ENCODE results near the gene GRID1.

GRID1 gene

GRCh38 chr10:85665681-85666080 is 700.9 kb downstream of the GRID1 start:
- DNase-seq = no peak

DNA sequence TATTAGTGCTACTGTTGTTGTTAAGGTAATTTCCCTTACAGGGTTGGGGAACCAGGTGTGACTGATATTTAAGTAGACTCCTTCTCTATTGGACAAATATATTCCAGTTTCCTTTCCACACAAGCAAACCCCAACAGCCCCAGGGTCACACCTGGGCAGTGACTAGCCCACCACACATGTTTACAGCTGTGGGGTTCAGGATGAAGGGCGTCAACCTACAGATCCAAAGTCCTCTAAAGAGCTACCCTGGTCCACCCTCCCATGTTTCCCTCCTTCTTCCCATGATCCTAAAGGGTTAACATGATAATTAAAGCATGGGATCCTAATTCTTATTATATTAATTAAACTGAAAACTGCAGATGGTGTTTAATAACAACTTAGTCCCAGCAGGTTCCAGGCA is 701.5 kb downstream of the GRID1 start:
- DNase-seq = no peak

DNA sequence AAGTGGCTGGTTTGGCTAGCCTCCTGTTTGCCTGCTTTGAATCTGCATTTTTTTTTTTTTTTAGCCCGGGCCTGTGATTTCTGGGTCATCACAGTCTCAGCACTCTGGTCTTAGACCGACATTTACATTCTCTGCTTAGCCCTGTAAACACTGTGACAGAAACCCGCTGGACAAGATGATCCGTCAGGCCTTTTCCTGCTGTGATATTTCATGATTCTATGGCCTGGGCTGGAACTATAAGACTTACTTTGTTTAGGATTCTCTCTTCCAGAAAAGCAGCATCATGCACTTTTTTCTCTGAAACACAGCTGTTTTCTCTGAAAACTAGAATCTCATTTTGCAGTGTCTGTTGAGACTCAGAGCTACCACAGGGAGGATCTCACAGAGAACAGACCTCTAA is 705.5 kb downstream of the GRID1 start:
- no peak for DNase-seq

- no peak for DNase-seq
These were observed 707.3 kb downstream of the GRID1 start for GRCh38 chr10:85659331-85659730.

DNA sequence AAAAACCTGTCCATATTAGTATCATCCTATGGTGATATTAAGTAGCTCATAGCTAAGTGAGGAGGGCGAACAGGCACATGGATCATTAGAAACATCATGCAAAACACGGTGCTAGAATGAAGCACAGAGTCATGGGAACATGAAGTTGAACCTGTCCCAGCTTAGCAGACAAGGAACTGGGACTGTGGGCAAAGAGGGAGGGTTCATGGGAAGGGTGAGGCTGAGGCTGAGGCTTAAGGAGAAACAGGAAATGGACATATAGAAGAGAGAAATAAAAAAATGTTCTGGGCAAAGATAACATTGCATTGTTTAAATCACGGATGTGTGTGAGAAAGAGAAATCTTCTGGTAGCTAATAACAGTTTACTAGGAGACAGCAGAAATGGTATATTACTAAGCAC is 708.1 kb downstream of the GRID1 start:
- no peak for DNase-seq

DNA sequence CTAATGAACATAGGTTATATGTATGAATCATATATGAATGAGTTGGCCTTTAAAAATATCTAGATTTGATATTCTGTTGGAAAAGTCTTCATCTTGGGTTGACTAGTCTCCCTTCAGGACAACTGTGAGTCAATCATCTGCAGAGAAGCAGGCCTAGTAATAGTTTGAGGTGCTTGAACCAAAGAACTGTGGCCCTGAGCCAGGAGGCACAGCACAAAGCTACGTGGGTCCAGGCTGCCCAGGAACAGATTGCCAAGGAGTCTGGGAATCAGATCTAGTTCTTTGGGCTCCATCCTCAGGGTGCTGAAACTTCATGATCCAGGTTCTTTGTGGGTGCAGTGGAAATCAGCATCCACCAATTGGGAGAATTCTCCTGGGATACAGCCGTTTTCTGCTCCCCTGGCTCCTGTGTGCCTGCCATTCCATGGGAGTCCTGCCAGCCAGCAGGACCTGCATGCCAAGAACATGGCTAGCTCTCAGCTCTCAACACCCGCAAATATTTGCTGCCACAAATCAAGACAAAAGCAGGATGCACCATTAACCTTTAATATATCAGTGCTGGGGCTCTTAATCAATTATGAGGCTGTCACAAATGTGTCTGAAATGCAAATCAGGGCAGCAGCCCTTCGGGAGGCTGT is 709.0 kb downstream of the GRID1 start:
- no peak for DNase-seq

GRCh38 chr10:85655411-85655810 is 711.2 kb downstream of the GRID1 start:
- no peak for DNase-seq

DNA sequence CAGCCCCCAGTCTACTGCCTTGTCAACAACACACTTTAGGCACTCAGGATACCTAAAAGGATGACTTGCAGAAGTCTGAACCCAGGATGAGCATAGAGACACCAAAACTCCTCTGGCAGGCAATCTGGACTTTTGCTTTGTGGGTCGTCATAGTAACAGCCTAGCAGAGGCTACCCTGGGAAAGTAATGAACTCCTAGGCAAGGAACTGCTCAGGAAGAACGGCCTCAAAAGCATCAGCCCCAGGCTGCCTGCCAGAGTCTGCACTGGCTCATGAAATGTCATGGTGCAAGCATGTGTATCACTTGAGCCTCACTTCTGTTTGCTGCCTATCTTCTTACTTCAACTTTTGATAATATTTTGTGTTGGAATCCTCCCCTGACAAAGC is 715.1 kb downstream of the GRID1 start:
- no peak for DNase-seq

- no peak for DNase-seq
These were observed 715.7 kb downstream of the GRID1 start for GRCh38 chr10:85650791-85651496.

GRCh38 chr10:85649461-85649860 is 717.1 kb downstream of the GRID1 start:
- DNase-seq = no peak

GRCh38 chr10:85648279-85648754 is 718.3 kb downstream of the GRID1 start:
- DNase-seq = no peak

GRCh38 chr10:85647741-85648140 is 718.9 kb downstream of the GRID1 start:
- DNase-seq = no peak

- no peak for DNase-seq
These were observed 720.5 kb downstream of the GRID1 start for GRCh38 chr10:85645926-85646711.

GRCh38 chr10:85645053-85645452 is 721.5 kb downstream of the GRID1 start:
- no peak for DNase-seq

GRCh38 chr10:85643845-85644525 is 722.6 kb downstream of the GRID1 start:
- no peak for DNase-seq

DNA sequence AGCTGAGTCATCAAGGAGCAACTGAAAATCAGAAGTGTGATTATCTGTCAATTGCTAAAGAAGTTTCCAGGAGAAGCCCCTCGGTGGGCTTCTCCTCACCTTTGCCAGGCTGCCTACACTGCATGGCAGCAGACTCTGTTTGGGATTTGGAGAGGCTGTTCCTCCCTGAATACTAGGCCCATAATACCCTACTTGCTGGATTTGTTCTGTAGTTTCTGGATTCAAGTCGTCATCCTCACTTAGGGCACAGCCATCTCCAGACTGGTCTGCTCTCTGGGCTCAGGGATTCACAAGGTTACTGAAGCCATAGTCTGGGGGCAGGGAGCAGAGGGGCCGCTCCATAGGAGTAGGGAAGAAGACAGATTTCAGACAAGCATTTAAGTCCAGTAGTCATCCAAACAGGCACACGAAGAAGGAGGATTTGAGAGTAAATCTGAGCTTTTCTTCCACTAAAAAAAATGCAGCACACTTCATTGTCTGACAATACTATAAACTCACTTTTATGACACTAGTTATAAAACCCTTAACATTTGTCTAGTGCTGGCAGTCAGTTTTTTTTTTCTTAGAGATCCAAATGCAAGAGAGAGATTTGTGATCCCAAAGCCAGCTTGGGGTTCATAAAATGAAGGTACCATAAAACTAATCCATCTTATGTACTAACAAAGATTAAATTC is 723.3 kb downstream of the GRID1 start:
- no peak for DNase-seq

- DNase-seq = no peak
These were observed 724.0 kb downstream of the GRID1 start for GRCh38 chr10:85642421-85643170.

DNA sequence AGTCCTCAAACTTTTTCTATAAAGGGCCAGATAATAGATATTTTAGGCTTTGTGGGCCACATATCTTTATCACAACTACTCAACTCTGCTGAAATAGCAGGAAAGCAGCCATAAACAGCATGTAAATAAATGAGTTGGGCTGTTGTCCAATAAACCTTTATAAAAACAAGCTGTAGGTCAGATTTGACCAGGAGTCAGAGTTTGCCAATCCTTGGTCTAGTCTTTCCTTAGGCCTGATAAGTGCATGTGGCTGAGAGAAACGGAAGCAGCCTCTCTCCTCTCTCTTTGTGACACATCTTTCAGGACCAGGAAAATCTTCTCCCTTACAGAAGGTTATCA is 724.5 kb downstream of the GRID1 start:
- no peak for DNase-seq

GRCh38 chr10:85641479-85642009 is 725.1 kb downstream of the GRID1 start:
- DNase-seq = no peak

DNA sequence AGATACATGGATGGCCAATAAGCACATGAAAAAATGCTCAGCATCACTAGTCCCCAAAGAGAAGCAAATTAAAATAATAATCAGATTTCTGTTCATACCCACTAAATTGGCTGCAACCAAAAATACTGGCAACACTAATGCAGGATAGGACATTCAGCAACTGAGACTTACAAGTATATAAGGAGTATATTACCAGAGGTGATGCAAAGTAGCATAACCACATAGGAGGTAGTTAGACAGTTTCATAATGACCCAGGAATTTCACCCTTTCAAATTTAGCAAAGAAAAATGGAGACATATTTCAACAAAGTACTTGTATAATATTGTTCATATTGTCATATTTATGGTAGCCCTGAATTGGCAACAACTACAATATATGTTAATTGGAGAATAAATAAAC is 727.8 kb downstream of the GRID1 start:
- DNase-seq = no peak

- DNase-seq = no peak
These were observed 730.9 kb downstream of the GRID1 start for GRCh38 chr10:85635650-85636049.

GRCh38 chr10:85624511-85624910 is 742.1 kb downstream of the GRID1 start:
- no peak for DNase-seq

Measured in hematopoietic multipotent progenitor cell treated with erythropoietin and hydrocortisone succinate and interleukin-3 and kit ligand, for 8 days (in vitro differentiated cells).